ENCODE data around the gene HOXA6. TPM values are rescaled to one million over a fixed set of nuclear protein-coding genes. Genes with fewer than 3 reads are reported as not detected.

The HOXA6 gene
- total and polyA plus RNA-seq, 2 experiments from 2014 or later = not detected

DNA sequence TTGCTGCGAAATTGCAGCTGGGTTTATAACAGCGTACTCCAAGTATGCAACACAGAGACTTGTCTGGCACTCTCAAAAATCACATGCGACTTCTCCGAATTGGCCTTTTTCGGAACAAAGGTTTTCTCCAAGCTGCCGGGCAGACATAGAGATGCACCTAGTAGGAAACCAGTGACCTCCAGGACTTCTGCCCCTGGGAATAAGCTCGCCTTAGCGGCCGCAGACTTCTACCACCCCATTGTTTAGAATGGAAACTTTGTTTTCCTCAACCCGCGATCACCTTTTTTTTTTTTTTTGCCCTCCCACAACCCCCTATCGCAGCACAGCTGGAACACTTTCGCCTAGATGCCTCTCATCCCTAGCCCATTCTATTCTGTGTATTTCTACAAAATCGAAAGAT lies 31.5 kb upstream of the HOXA6 start:
- H3K9me2 ChIP-seq (ENCODE audit: insufficient read depth) = no peaks in the 10 kb centered on the region
- H3K4me3 Mint-ChIP-seq = no peak overlapping the region
- no peaks in the 10 kb centered on the region for H3K36me3 Mint-ChIP-seq (ENCODE audit: low read depth)
- no peaks in the 10 kb centered on the region for H3K36me3 ChIP-seq (ENCODE audit: insufficient read depth)
- no peak overlapping the region for H3K27ac Mint-ChIP-seq
- peaks cover 44% of the 10 kb centered on the region for H3F3A ChIP-seq (replicated peaks; ENCODE audit: low read depth)
- H3K27ac ChIP-seq (ENCODE audit: low read depth) = no peak overlapping the region
- ATAC-seq (no peak), DNase-seq (ENCODE audit: low spot score) (no peak)
- H3K27me3 ChIP-seq (ENCODE audit: insufficient read depth) = peaks cover 100% of the 10 kb centered on the region
- H3K9me3 Mint-ChIP-seq = peaks cover 7% of the 10 kb centered on the region; the same call in 1 of the 3 replicates
- H3K4me1 Mint-ChIP-seq = peaks cover 22% of the 10 kb centered on the region
- peaks cover 43% of the 10 kb centered on the region for H3K4me1 ChIP-seq (ENCODE audit: insufficient read depth)
- TF ChIP-seq JUNB (IDR thresholded peaks at IDR 0.05; ENCODE audit: unreplicated experiment) = no peak
- TF ChIP-seq EZH2phosphoT487 (IDR thresholded peaks at IDR 0.05; ENCODE audit: unreplicated experiment) = peak; percentile 52
- peak; percentile 88 for TF ChIP-seq EZH2 (IDR thresholded peaks at IDR 0.05; ENCODE audit: low read depth, unreplicated experiment)
- TF ChIP-seq CREB1 (CRISPR knock-in tag; IDR thresholded peaks at IDR 0.05; ENCODE audit: low read depth) = no peak
- no peak for TF ChIP-seq POLR2AphosphoS5 (IDR thresholded peaks at IDR 0.05; ENCODE audit: low read depth)
- TF ChIP-seq, protein P1, sequence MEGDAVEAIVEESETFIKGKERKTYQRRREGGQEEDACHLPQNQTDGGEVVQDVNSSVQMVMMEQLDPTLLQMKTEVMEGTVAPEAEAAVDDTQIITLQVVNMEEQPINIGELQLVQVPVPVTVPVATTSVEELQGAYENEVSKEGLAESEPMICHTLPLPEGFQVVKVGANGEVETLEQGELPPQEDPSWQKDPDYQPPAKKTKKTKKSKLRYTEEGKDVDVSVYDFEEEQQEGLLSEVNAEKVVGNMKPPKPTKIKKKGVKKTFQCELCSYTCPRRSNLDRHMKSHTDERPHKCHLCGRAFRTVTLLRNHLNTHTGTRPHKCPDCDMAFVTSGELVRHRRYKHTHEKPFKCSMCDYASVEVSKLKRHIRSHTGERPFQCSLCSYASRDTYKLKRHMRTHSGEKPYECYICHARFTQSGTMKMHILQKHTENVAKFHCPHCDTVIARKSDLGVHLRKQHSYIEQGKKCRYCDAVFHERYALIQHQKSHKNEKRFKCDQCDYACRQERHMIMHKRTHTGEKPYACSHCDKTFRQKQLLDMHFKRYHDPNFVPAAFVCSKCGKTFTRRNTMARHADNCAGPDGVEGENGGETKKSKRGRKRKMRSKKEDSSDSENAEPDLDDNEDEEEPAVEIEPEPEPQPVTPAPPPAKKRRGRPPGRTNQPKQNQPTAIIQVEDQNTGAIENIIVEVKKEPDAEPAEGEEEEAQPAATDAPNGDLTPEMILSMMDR (conservative IDR thresholded peaks at IDR 0.05; ENCODE audit: low read depth in 2 of 2) = no peak
- TF ChIP-seq, protein P2, sequence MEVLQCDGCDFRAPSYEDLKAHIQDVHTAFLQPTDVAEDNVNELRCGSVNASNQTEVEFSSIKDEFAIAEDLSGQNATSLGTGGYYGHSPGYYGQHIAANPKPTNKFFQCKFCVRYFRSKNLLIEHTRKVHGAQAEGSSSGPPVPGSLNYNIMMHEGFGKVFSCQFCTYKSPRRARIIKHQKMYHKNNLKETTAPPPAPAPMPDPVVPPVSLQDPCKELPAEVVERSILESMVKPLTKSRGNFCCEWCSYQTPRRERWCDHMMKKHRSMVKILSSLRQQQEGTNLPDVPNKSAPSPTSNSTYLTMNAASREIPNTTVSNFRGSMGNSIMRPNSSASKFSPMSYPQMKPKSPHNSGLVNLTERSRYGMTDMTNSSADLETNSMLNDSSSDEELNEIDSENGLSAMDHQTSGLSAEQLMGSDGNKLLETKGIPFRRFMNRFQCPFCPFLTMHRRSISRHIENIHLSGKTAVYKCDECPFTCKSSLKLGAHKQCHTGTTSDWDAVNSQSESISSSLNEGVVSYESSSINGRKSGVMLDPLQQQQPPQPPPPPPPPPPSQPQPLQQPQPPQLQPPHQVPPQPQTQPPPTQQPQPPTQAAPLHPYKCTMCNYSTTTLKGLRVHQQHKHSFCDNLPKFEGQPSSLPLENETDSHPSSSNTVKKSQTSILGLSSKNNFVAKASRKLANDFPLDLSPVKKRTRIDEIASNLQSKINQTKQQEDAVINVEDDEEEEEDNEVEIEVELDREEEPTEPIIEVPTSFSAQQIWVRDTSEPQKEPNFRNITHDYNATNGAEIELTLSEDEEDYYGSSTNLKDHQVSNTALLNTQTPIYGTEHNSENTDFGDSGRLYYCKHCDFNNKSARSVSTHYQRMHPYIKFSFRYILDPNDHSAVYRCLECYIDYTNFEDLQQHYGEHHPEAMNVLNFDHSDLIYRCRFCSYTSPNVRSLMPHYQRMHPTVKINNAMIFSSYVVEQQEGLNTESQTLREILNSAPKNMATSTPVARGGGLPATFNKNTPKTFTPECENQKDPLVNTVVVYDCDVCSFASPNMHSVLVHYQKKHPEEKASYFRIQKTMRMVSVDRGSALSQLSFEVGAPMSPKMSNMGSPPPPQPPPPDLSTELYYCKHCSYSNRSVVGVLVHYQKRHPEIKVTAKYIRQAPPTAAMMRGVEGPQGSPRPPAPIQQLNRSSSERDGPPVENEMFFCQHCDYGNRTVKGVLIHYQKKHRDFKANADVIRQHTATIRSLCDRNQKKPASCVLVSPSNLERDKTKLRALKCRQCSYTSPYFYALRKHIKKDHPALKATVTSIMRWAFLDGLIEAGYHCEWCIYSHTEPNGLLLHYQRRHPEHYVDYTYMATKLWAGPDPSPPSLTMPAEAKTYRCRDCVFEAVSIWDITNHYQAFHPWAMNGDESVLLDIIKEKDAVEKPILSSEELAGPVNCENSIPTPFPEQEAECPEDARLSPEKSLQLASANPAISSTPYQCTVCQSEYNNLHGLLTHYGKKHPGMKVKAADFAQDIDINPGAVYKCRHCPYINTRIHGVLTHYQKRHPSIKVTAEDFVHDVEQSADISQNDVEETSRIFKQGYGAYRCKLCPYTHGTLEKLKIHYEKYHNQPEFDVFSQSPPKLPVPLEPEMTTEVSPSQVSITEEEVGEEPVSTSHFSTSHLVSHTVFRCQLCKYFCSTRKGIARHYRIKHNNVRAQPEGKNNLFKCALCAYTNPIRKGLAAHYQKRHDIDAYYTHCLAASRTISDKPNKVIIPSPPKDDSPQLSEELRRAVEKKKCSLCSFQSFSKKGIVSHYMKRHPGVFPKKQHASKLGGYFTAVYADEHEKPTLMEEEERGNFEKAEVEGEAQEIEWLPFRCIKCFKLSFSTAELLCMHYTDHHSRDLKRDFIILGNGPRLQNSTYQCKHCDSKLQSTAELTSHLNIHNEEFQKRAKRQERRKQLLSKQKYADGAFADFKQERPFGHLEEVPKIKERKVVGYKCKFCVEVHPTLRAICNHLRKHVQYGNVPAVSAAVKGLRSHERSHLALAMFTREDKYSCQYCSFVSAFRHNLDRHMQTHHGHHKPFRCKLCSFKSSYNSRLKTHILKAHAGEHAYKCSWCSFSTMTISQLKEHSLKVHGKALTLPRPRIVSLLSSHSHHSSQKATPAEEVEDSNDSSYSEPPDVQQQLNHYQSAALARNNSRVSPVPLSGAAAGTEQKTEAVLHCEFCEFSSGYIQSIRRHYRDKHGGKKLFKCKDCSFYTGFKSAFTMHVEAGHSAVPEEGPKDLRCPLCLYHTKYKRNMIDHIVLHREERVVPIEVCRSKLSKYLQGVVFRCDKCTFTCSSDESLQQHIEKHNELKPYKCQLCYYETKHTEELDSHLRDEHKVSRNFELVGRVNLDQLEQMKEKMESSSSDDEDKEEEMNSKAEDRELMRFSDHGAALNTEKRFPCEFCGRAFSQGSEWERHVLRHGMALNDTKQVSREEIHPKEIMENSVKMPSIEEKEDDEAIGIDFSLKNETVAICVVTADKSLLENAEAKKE (CRISPR knock-in tag; IDR thresholded peaks at IDR 0.05) = no peak
- TF ChIP-seq ZNF114 (CRISPR knock-in tag; IDR thresholded peaks at IDR 0.05) = no peak
- H3K4me3 ChIP-seq = peak overlapping the region; percentile 36
- H3K4me2 ChIP-seq = peak overlapping the region; percentile 62
- no peaks in the 10 kb centered on the region for H3K79me2 ChIP-seq (replicated peaks; ENCODE audit: insufficient read depth)
- no peak overlapping the region for H2AFZ ChIP-seq
- peaks cover 66% of the 10 kb centered on the region for H4K20me1 ChIP-seq (replicated peaks; ENCODE audit: insufficient read depth)
- H3K27me3 Mint-ChIP-seq (ENCODE audit: insufficient read depth, low read depth, poor library complexity) = peaks cover 100% of the 10 kb centered on the region

Measured in GM23338 (cell line).